H1 (cell line): Measurements from ENCODE around the gene MED13.

Experiments used
- EZH2 ChIP-seq: fragments of 200-600 bp; sonication (generic); IDR thresholded peaks from 2 replicates; pipeline ENCODE4 v1.7.1; 2012; ENCODE audit warnings: low read depth, mild to moderate bottlenecking, moderate library complexity, low read length, inconsistent platforms; ENCODE audit not compliant: severe bottlenecking
- POLR2A ChIP-seq, 2 experiments: IDR thresholded peaks; 1 replicate in 1 of 2; 2 replicates in 1 of 2; pipeline ENCODE4 v1.6.1; 2011; ENCODE audit warnings: low read depth in 2 of 2, low read length in 2 of 2, mild to moderate bottlenecking in 2 of 2; ENCODE audit errors: control extremely low read depth in 1 of 2
- RAD21 ChIP-seq, 2 experiments: IDR thresholded peaks in 1 of 2; conservative IDR thresholded peaks in 1 of 2; 2 replicates each; pipeline ENCODE4 v1.6.1; 2011; ENCODE audit warnings: low read depth in 2 of 2, low read length in 2 of 2, improper control_type of control experiment in 1 of 2, inconsistent platforms in 1 of 2, mild to moderate bottlenecking in 1 of 2, moderate library complexity in 1 of 2
- TF ChIP-seq, protein P1 (sequence below), 3 experiments: IDR thresholded peaks; 1 replicate in 2 of 3; 2 replicates in 1 of 3; pipeline versions ENCODE4 v1.5.1 to v1.6.1; 2011; ENCODE audit warnings: low read length in 3 of 3, mild to moderate bottlenecking in 3 of 3, inconsistent platforms in 2 of 3, low read depth in 1 of 3, moderate library complexity in 1 of 3; ENCODE audit not compliant: insufficient read depth in 1 of 3; ENCODE audit errors: control extremely low read depth in 1 of 3

DNA sequence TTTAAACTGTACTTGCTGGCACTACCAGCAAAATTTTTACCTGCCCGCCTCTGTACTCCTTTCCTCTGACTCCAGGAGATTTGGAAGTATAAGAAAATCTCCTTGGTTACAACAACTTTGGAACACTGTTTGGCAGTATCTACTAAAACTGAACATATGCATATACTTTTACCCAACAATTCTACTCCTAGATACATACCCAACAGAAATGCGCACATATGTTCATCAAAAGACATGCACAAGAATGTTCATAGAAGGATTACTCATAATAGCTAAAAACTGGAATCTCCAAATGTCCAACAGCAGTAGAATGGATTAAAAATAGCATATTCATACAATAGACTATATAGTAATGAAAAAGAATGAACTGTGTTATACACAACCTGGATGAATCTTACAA is 21.7 kb upstream of the MED13 start:
- TF ChIP-seq, protein P1, sequence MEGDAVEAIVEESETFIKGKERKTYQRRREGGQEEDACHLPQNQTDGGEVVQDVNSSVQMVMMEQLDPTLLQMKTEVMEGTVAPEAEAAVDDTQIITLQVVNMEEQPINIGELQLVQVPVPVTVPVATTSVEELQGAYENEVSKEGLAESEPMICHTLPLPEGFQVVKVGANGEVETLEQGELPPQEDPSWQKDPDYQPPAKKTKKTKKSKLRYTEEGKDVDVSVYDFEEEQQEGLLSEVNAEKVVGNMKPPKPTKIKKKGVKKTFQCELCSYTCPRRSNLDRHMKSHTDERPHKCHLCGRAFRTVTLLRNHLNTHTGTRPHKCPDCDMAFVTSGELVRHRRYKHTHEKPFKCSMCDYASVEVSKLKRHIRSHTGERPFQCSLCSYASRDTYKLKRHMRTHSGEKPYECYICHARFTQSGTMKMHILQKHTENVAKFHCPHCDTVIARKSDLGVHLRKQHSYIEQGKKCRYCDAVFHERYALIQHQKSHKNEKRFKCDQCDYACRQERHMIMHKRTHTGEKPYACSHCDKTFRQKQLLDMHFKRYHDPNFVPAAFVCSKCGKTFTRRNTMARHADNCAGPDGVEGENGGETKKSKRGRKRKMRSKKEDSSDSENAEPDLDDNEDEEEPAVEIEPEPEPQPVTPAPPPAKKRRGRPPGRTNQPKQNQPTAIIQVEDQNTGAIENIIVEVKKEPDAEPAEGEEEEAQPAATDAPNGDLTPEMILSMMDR (IDR thresholded peaks at IDR 0.05; ENCODE audit: control extremely low read depth in 1 of 3, insufficient read depth in 1 of 3, low read depth in 1 of 3, low read length in 3 of 3): no peak
- TF ChIP-seq POLR2A (IDR thresholded peaks at IDR 0.05; ENCODE audit: control extremely low read depth in 1 of 2, low read depth in 2 of 2, low read length in 2 of 2) (no peak), RAD21 (IDR thresholded peaks at IDR 0.05 in 1 of 2, conservative IDR thresholded peaks at IDR 0.05 in 1 of 2; ENCODE audit: low read depth in 2 of 2, low read length in 2 of 2) (no peak), EZH2 (no peak)
